ACHN (cell line): ENCODE data around the gene TEX51.

Source experiments
- DNase-seq: peaks from one replicate; pipeline ENCODE4 v3.0.0-alpha.2; 2015
- in situ Hi-C: cut with HindIII; loops from 2 replicates; pipeline ENCODE4 v1.10.0; 2017; ENCODE audit warnings: low sequenced_read_pairs, low pct_ligation_motif_present, low pct_unique_long_range_greater_than_20kb

Gene TEX51

GRCh38 chr2:126877041-126877440, 21.6 kb upstream of the TEX51 start:
- DNase-seq: no peak
- in situ Hi-C loops: no loop called here

- in situ Hi-C loops: no loop called here
- DNase-seq: no peak
Measured at GRCh38 chr2:126877861-126878565, 20.7 kb upstream of the TEX51 start.

- in situ Hi-C loops: no loop called here
- no peak for DNase-seq
Measured at GRCh38 chr2:126878601-126879000, 20.1 kb upstream of the TEX51 start.

- in situ Hi-C loops: no loop called here
Measured at GRCh38 chr2:126879348-126880298, 19.1 kb upstream of the TEX51 start.

DNA sequence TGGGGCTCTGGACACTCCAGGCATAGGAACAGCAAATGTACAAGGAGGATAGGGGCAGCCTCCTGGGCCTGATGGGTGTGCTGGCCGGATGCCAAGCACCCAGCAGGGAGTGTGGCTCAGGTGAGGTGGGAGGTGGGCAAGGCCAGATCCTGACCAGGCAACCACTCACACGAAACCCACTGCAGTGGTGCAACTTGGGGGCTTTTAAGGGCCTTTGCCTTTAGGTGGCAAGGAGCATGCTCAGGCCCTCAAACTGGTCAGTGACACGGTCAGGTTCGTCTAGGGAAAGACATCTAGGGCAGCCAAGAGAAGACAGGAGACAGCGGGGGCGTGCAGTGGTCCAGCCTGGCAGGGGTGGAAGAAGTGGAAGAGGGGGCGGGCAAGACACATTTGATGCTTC, 18.4 kb upstream of the TEX51 start:
- DNase-seq: no peak
- in situ Hi-C loops: no loop called here

More at GRCh38 chr2:126879348-126880298, 19.1 kb upstream of the TEX51 start:
- no peak for DNase-seq

DNA sequence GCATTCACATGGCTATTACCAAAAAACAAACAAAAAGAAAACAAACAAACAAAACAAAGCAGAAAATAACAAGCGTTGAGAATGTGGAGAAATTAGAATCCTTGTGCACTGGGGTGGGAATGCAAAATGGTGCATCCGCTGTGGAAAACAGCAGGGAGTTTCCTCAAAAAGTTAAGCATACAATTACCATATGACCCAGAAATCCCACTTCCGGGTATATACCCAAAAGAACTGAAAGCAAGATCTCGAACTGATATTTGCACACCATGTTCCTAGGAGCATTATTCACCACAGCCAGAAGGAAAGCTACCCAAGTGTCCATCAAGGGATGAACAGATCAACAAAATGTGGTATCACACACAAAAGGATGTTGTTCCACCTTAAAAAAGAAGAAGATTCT, 17.9 kb upstream of the TEX51 start:
- DNase-seq: no peak

GRCh38 chr2:126881591-126881990, 17.1 kb upstream of the TEX51 start:
- in situ Hi-C loops: no loop called here
- DNase-seq: no peak

More for the DNA sequence above, 17.9 kb upstream of the TEX51 start:
- in situ Hi-C loops: no loop called here

GRCh38 chr2:126882181-126882580, 16.5 kb upstream of the TEX51 start:
- no peak for DNase-seq
- in situ Hi-C loops: no loop called here

DNA sequence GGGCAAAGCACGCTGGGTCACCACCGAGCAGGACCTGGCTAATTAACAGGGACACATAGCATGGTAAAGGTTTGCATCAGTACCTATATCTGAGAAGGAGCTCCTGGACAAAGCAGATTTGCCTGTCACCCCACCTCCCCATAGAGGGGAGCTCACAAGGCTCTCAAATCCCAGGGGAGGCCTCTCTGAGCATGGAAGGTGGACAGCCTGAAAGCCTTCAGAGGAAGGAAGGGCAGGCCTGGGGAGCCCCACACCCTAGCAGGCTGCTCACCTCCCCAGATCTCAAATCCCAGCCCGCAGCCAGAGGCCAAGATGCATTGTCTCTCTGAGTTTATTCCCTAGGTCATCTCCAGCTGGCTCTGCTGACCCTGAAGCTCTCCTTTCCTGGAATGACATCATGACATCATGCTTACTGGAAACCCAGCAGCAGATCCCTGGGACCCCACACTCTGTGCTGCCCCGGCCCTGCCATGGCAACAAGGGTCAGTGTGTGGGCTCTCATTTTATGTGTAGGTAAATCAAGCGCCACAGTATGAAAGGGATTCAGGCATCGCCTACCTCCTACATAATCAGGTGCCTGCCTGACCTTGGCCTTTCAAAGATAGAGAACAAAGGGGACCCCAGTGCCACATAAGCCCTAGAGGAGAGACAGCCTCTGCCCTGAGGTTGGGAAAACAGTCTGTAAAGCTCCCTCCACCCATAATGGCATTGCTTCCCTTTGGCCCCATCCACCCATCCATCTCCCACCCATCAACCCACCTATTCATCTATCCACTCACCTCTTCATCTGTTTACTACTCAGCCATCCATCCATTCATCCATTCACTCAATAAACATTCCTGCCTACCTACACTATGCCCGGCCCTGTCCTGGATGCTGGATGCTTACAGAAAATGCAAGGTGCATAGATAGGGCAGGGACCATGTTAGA, 15.7 kb upstream of the TEX51 start:
- in situ Hi-C loops: no loop called here

DNA sequence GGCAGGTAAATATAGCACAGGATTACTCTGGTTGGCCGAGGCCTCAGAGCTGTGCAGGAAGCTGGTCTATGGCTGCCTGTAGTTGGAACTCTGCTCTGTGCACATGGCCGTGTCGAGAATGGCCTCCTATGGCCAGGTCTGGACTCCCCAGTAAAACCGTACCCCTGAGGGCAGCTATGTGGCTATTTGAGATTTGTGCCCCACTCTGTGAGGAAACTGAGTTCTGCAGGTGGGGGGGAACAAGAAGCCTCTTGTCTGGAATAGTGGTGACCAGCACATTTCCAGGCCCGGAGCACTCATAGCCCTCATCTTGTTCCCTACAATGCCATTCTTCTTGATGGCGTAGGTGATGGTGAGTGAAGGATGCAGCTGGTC, 15.0 kb upstream of the TEX51 start:
- DNase-seq: no peak
- in situ Hi-C loops: no loop called here

More for the DNA sequence above, 15.7 kb upstream of the TEX51 start:
- DNase-seq: no peak

- DNase-seq: no peak
- in situ Hi-C loops: no loop called here
Measured at GRCh38 chr2:126884861-126885750, 13.6 kb upstream of the TEX51 start.

DNA sequence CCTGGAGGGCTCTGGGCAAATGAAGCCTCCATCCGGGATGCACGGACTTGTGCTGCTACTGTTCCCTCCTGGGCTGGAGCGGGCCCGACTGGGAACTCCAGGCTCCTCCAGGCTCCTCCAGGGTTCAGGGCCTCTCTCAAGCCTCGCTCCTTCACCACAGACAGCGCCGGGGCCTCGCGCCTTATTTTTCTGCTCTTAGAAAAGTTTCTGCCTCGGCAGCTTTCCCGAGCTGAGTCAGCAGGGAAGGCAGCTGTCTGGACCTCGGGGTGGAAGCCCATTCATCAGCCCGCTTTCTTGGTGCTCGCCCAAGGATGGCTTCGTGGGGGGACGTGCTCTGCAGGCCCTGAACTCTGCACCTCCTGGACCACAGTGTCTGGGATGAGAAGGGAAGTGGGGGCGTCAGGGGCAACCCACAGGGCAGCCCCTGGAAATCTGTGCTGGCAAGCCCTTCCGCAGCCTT, 12.9 kb upstream of the TEX51 start:
- DNase-seq: no peak
- in situ Hi-C loops: no loop called here

DNA sequence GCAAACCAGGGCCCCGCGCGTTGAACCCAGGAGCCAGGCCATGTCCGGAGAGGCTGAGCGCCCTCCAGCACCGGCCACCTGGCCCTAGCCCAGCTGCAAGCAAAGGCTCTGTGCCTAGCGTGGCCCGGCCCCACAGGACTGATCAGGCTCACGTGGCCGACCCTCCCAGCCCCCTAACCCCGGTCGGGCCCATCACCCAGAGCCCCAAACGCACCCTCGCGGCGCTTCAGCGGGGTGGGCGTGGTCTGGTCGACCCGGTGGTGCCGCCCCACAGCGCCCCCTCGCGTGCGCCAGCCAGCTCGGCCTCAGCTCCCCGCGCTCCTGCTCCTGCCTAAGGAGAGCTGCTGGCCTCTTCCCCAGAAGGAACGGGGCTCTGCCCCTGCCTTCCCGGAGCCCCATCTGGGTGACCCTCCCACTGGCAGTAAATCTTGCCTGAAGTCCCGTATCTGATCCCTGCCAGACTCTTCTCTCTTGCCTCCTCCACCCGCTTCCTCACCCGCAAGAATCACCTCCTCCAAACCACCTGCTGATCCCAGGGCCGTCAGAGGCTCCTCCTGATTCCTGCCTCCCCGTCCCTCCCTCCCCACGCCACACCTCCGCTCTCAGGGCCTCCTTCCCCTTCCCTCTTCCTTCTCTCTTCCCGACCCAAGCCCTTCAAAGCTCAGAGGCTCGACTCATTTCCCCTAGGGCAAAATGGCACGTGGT, 12.3 kb upstream of the TEX51 start:
- peak; percentile 63 for DNase-seq

DNA sequence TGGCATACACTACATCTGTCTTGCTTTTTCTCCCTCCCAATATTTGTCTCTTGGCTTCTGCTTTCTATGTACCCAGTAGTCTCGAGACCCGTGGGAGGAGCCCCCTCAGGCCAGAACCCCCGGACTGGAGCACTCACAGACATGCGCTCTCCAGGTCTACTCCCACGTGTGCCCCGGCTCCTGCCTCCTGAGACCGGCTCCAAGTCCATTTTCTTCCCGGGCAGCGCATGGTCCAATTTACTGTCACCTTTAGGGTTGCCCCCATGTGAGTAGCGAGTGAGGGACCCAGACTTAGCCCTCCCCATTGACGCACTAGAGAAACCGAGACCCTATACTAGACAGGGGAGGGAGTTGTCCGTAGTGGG, 11.8 kb upstream of the TEX51 start:
- in situ Hi-C loops: no loop called here
- DNase-seq: no peak

More for the DNA sequence above, 12.3 kb upstream of the TEX51 start:
- in situ Hi-C loops: no loop called here

DNA sequence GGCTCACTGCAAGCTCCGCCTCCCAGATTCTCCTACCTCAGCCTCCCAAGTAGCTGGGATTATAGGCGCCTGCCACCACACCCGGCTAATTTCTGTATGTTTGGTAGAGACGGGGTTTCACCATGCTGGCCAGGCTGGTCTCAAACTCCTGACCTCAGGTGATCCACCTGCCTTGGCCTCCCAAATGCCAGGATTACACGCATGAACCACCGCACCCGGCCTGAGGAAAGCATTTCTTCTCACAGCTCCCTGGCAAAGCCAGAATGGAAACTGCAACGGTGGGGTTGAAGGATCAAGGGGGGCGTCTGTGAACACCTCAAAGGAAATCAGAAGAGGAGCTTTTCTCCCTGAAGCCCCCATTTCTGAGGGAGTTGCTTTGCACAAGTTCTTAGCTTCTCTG, 11.2 kb upstream of the TEX51 start:
- in situ Hi-C loops: no loop called here
- DNase-seq: no peak

GRCh38 chr2:126888046-126888445, 10.6 kb upstream of the TEX51 start:
- in situ Hi-C loops: no loop called here
- DNase-seq: no peak

DNA sequence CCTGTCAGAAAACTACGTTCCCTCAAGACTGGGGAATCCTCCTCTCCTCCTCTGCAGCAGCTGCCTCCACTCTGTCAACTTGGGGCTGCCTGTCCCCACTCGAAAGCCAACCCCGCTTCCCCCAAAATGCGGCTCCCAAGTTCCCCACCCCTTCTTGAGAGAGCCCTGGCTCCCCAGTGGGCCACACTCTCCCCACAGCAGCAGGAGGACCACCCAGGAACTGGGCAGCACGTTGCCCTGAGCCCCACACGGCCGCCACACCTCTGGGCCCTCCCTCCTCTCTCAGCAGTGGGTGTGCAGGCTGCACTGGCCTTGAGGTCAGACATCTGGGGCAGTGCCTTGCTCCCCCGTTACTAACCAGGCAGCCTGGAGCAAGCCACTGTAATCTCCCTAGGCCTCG, 9.6 kb upstream of the TEX51 start:
- in situ Hi-C loops: no loop called here
- DNase-seq: no peak
